A673 (cell line): ENCODE measurements around the gene PCCA. TPM values are rescaled to one million over a fixed set of nuclear protein-coding genes. Genes with fewer than 3 reads are reported as not detected.

Experiments
- BruUV-seq: library from RNA; stranded (reverse); fragments of 400-500 nt; replicated peaks from 2 replicates; lab custom pipeline; 2021; lab: Mats Ljungman, UMichigan
- CTCF ChIA-PET: fragments of 300-600 bp; sonication (Branson Sonifier 250); formaldehyde crosslinking; loops from one replicate; lab custom pipeline; 2022; ENCODE audit warnings: antibody characterized with exemption; lab: Charles Lee
- POLR2A ChIA-PET: fragments of 300-600 bp; sonication (Branson Sonifier 250); formaldehyde crosslinking; loops from one replicate; lab custom pipeline; 2022; ENCODE audit warnings: antibody characterized with exemption; ENCODE audit not compliant: low non-redundant PET; lab: Charles Lee
- DNase-seq: peaks from one replicate; pipeline ENCODE4 v3.0.0-alpha.2; 2015; ENCODE audit warnings: low spot score
- H3K27ac ChIP-seq: fragments of 200-600 bp; sonication (generic); 2 replicates; pipeline ENCODE4 v1.5.1; 2016; ENCODE audit warnings: mixed run types, low read depth, mild to moderate bottlenecking, mixed read lengths, antibody characterized with exemption, low read length; ENCODE audit not compliant: poor library complexity, severe bottlenecking
- H3K27me3 ChIP-seq: fragments of 200-600 bp; sonication (generic); replicated peaks from 2 replicates; pipeline ENCODE4 v1.6.1; 2017; ENCODE audit warnings: mixed run types, low read depth, mild to moderate bottlenecking, mixed read lengths, antibody characterized with exemption, low read length; ENCODE audit not compliant: insufficient read depth, poor library complexity
- H3K36me3 ChIP-seq: fragments of 200-600 bp; sonication (generic); 2 replicates; pipeline ENCODE4 v1.6.1; 2016; ENCODE audit warnings: mixed run types, mild to moderate bottlenecking, mixed read lengths, antibody characterized with exemption, low read length; ENCODE audit not compliant: insufficient read depth, poor library complexity, severe bottlenecking
- H3K4me1 ChIP-seq: fragments of 200-600 bp; sonication (generic); 2 replicates; pipeline ENCODE4 v1.6.1; 2017; ENCODE audit warnings: mixed run types, mild to moderate bottlenecking, mixed read lengths, antibody characterized with exemption, low read length; ENCODE audit not compliant: insufficient read depth, poor library complexity, severe bottlenecking
- H3K4me3 ChIP-seq: fragments of 200-600 bp; sonication (generic); 2 replicates; pipeline ENCODE4 v1.5.1; 2016; ENCODE audit warnings: low read depth, mixed run types, mild to moderate bottlenecking, mixed read lengths, low read length; ENCODE audit not compliant: poor library complexity, severe bottlenecking
- H3K9me3 ChIP-seq: fragments of 200-600 bp; sonication (generic); 2 replicates; pipeline ENCODE4 v1.6.1; 2016; ENCODE audit warnings: mixed run types, low read depth, mild to moderate bottlenecking, mixed read lengths, antibody characterized with exemption, low read length; ENCODE audit not compliant: poor library complexity, severe bottlenecking
- CTCF ChIP-seq: fragments of 300-800, 200-600 bp; sonication (generic); conservative IDR thresholded peaks from 2 replicates; pipeline ENCODE4 v1.5.1; 2017; ENCODE audit warnings: low read depth, mild to moderate bottlenecking, antibody characterized with exemption, low read length, moderate library complexity, mixed read lengths
- EZH2 ChIP-seq: fragments of 200-600 bp; sonication (generic); IDR thresholded peaks from 2 replicates; pipeline ENCODE4 v1.6.1; 2017; ENCODE audit warnings: borderline replicate concordance, low read depth, mild to moderate bottlenecking, mixed read lengths, antibody characterized with exemption, low read length; ENCODE audit not compliant: poor library complexity, severe bottlenecking
- intact Hi-C: fragments of 100-400 bp; cut with micrococcal nuclease; formaldehyde crosslinking; loops from one replicate; pipeline ENCODE4 v1.10.0; 2022; ENCODE audit not compliant: unreplicated experiment
- total RNA-seq: library from RNA; stranded (reverse); gene quantifications from 2 replicates; pipeline ENCODE4 v1.2.3, GENCODE V29; 2021

The PCCA gene
- total RNA-seq, 1 experiment from 2014 or later = 93.0 TPM

- DNase-seq = no peak
- H3K4me1 ChIP-seq = peaks cover 26% of the 10 kb centered on the region
- peaks cover 3% of the 10 kb centered on the region for H3K36me3 ChIP-seq
- TF ChIP-seq CTCF (0 out of 2 replicates have a peak, but pooled peaks have one; percentile 7), EZH2 (no peak)
- ChIA-PET CTCF (no interaction called here), POLR2A (no interaction called here)
- no peaks in the 10 kb centered on the region for H3K9me3 ChIP-seq
- intact Hi-C loops = loop anchor here (5.0 kb wide), 1 partner anchor 70 kb away; no protein-coding TSS in a partner anchor
- no peak overlapping the region for H3K27ac ChIP-seq
- H3K4me3 ChIP-seq = no peak overlapping the region
- no TSS peak for BruUV-seq
- H3K27me3 ChIP-seq = no peaks in the 10 kb centered on the region
These were observed 353.4 kb downstream of the PCCA start for GRCh38 chr13:100442095-100442832.

- POLR2A ChIA-PET = no interaction called here
- peaks cover 3% of the 10 kb centered on the region for H3K36me3 ChIP-seq
- TF ChIP-seq EZH2 (no peak), CTCF (no peak)
- no peaks in the 10 kb centered on the region for H3K27me3 ChIP-seq
- no peak overlapping the region for H3K4me3 ChIP-seq
- no peak overlapping the region for H3K27ac ChIP-seq
- intact Hi-C loops = loop anchor here (5.0 kb wide), 1 partner anchor 69 kb away; no protein-coding TSS in a partner anchor
- no peaks in the 10 kb centered on the region for H3K9me3 ChIP-seq
- no TSS peak for BruUV-seq
- no peak for DNase-seq
- peaks cover 26% of the 10 kb centered on the region for H3K4me1 ChIP-seq
- CTCF ChIA-PET = no interaction called here
These were observed 354.5 kb downstream of the PCCA start for GRCh38 chr13:100443278-100443997.

- Histone ChIP-seq H3K9me3 (no peaks in the 10 kb centered on the region), H3K4me1 (peaks cover 25% of the 10 kb centered on the region), H3K36me3 (peaks cover 3% of the 10 kb centered on the region), H3K27ac (no peak overlapping the region), H3K4me3 (no peak overlapping the region), H3K27me3 (no peaks in the 10 kb centered on the region)
- TF ChIP-seq EZH2 (no peak), CTCF (no peak)
- ChIA-PET POLR2A (no interaction called here), CTCF (no interaction called here)
- no TSS peak for BruUV-seq
- intact Hi-C loops = loop anchor here (5.0 kb wide), 1 partner anchor 68 kb away; no protein-coding TSS in a partner anchor
- DNase-seq = no peak
These were observed 355.1 kb downstream of the PCCA start for GRCh38 chr13:100443998-100444328.
